Transverse colon (tissue), 3 donors: ENCODE results near the gene A4GALT.

Experiments used
- CTCF ChIP-seq, 5 experiments: fragments of 200-600 bp in 3 of 5; fragments of 450-650 bp in 2 of 5; sonication (generic) in 3 of 5; IDR thresholded peaks; 1 replicate in 2 of 5; 2 replicates in 3 of 5; pipeline ENCODE4 v1.5.1; 2016 to 2017; ENCODE audit warnings: antibody characterized with exemption in 5 of 5, inconsistent platforms in 3 of 5, mild to moderate bottlenecking in 2 of 5, moderate library complexity in 1 of 5
- POLR2A ChIP-seq: fragments of 450-650 bp; IDR thresholded peaks from one replicate; pipeline ENCODE4 v1.6.1; 2016; ENCODE audit warnings: antibody characterized with exemption, mild to moderate bottlenecking, moderate library complexity

- TF ChIP-seq CTCF (IDR thresholded peaks at IDR 0.05) (no peak), POLR2A (no peak)
Observed at GRCh38 chr22:42651134-42651533, 69.5 kb downstream of the A4GALT start.
